GM11168 (cell line): Measurements from ENCODE around the gene SMYD5.

Experiments used
- in situ Hi-C: fragments of 300-500 bp; cut with MboI; formaldehyde crosslinking; loops from one replicate; pipeline ENCODE4 v1.12.0; 2022; ENCODE audit warnings: low sequenced_read_pairs; ENCODE audit not compliant: unreplicated experiment

SMYD5 gene

GRCh38 chr2:73269686-73270465 lies 55.8 kb downstream of the SMYD5 start:
- in situ Hi-C loops = no loop called here

GRCh38 chr2:73272270-73272669 lies 58.2 kb downstream of the SMYD5 start:
- in situ Hi-C loops = no loop called here
